GM18520 (cell line): Measurements from ENCODE around the gene PRR9.
"Not testable (repeated sequence)": the region's sequence is repeated elsewhere in the genome, so short reads cannot be mapped to it uniquely, and the experiment has no call there.

ENCODE experiments used
- ATAC-seq: cut with Tn5 transposase; IDR thresholded peaks from one replicate; pipeline ENCODE4 v1.9.1; 2021; ENCODE audit not compliant: unreplicated experiment

PRR9 gene

GRCh38 chr1:153229076-153229829 lies 11.9 kb downstream of the PRR9 start:
- not testable (repeated sequence) for ATAC-seq

DNA sequence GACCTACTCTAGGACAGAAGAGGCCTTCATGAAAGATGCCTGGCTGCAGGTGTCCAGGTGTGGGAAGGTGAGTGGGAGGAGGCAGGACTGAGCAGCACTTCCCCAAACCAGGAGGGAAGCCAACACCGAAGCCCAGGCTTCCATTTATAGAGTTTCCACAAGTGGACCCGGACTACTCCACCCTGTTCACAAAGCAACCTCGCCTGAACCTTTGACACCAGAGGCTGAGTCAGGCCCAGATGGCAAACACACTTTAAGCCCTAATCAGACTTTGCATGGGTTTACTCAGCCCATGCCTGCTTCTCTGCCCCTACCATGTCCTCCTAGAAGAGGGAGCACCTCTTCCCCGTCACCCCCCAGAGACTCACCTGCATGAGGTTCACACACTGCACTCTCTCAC lies 14.0 kb downstream of the PRR9 start:
- no peak for ATAC-seq

DNA sequence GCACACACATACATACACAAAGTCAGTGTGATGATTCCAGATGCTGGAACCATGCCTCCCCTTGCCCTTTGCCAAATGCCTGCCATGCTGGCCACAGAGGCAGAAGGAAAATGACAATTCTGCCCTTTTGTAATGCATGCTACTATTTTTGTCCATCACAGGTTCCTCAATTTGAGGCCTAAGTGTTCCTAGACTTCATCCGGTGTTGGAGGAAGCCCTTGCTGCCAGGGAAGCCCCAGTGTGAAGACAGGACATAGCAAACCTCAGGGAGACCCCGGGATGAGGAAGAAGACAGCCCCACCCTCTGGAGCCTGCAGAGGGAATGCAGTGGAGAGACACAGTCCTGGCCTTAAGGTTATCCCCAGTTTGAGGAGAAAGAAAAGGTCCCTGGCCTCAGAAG lies 14.4 kb downstream of the PRR9 start:
- ATAC-seq = no peak

GRCh38 chr1:153232553-153232952 lies 15.2 kb downstream of the PRR9 start:
- no peak for ATAC-seq

DNA sequence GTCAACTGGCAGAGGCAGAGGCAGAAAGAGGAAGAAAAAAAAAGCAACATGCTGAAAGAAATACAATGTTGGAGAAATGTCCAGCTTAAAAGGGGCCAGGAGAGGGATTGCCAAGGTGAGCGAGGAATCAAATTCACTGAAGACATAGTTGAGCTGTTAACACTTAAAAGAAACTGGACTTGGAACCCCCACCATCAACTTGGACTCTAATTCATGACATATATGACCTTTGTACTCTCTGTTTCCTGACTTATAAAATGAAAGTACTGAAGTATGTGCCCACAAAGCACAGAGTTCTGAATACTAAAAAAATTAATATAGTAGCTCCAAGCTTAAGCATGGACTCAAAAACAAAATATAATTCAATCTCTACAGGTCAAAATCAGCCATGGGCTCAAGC lies 16.1 kb downstream of the PRR9 start:
- ATAC-seq = no peak

DNA sequence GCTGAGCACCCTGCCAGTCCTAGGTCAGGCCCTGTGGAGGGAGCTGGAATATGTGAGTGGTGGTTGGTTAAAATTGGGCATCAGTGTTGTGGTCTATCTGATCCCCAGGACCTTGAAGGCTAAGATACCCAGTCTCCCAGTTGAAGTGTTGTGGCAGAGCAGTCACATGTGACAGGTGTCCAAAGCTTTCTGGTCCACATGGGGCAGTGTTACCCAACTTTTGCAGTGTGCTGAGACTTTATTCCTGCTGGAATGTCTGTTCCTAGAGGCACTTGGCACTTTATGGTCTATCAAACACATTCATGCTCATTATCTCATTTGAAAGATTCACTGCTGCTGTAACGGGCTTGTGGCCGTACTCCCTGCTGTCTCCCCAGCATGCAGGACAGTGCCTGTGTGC lies 21.1 kb downstream of the PRR9 start:
- no peak for ATAC-seq

- no peak for ATAC-seq
Measured at GRCh38 chr1:153242160-153242559, 24.8 kb downstream of the PRR9 start.

DNA sequence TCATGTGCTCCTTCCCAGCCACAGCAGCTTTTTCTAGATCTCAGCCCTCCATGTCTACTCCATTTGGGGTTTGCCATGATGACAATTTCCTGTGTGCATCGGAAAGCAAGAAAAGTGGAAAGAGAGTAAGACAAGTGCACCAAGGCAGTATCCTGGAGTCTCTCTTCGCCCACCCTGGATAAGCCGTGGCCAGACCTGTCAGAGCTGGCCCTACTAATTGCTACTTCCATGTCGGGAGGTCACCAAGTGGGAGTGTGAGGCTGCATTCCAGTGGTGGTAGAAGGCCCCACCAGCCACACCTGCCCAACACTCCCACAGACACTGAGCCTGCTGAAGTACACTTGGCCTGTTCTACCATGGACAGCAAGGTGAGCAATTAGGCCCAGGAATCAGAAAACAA lies 28.1 kb downstream of the PRR9 start:
- ATAC-seq = no peak

DNA sequence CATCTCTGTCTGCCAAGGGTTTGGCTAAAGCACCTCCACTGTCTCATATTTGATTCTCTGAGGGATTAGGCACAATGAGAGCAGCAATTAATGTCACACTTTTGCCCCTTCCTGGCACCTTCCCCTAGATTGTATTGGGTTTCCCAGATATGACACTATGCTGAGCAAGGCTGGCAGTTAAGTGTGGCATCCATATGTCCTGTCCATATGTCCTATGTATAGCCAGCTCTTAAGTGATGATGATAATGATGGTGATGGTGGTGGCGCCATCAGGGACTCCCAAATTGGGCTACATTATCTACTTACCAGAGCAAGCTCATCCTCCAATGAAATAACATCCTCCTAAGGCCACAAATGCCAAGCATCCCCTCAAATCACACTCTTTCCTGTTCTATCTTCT lies 28.6 kb downstream of the PRR9 start:
- ATAC-seq = no peak

DNA sequence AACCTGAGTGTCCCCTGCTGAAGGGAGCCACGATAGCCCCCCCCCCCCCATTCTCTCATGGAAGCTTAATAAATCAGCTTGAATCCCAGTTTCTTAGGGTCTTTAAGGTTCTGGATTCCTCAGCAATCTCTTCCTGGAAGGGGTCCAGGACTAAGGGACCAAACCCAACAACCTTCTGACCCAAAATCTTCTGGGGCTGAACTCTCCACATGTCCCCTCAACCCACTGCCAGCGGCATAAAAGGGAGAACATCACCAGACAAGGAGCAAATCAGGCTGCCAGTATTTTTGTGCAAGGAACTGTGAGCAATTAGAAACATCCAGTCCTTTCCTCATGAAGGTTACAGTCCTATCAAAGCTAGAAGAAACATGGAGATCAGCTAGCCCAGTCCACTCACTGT lies 29.4 kb downstream of the PRR9 start:
- no peak for ATAC-seq

- no peak for ATAC-seq
Measured at GRCh38 chr1:153248176-153248879, 30.9 kb downstream of the PRR9 start.

- ATAC-seq = no peak
Measured at GRCh38 chr1:153250166-153250565, 32.8 kb downstream of the PRR9 start.

DNA sequence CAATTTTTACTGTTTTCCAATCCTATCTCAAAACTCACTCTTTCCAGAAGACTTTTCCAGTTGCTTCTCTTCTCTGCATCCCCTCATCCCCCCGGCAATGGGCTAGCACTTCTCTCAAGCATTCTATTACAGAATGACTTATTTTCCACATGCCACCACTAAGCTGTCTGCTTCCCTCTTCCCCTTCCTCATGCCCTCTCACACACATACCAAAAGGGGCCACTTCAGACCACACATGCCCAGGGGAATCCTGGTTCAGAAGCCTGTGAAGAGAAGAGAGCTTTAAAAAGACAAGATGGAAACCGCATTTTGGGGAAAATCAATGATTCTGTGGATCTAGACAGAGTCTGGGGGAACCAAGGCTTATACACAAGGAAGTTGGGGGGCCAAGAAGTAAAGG lies 33.7 kb downstream of the PRR9 start:
- ATAC-seq = no peak

GRCh38 chr1:153251562-153251961 lies 34.2 kb downstream of the PRR9 start:
- no peak for ATAC-seq

DNA sequence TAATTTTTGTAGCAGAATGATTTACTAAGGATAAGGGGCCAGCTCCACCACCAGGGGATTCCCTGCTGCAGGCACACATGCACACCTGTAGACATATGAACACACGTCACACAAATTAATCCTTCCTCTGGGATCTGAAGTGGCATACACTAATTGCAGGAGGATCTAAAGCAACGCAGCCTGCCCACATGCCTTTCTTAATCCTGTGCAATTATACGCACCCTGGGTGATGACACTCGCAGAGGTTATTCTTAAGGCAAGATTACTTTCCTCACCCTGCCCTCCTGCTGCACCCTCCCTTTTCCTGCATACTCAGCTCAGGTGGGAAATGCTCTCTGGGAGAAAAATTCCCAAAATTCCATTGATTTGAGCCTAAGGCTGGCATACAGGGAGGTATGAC lies 34.6 kb downstream of the PRR9 start:
- no peak for ATAC-seq

- ATAC-seq = no peak
Measured at GRCh38 chr1:153253076-153253475, 35.7 kb downstream of the PRR9 start.

GRCh38 chr1:153253693-153254092 lies 36.3 kb downstream of the PRR9 start:
- no peak for ATAC-seq

- ATAC-seq = no peak
Measured at GRCh38 chr1:153259387-153259786, 42.0 kb downstream of the PRR9 start, which contains the start of gene LORICRIN. TSS of gene LORICRIN (plus strand) at chr1:153259687. CDS start at chr1:153260950, 1,263 bp downstream.

- ATAC-seq = no peak
Measured at GRCh38 chr1:153260585-153261280, 43.3 kb downstream of the PRR9 start.

- no peak for ATAC-seq
Measured at GRCh38 chr1:153261281-153262069, 44.1 kb downstream of the PRR9 start.

DNA sequence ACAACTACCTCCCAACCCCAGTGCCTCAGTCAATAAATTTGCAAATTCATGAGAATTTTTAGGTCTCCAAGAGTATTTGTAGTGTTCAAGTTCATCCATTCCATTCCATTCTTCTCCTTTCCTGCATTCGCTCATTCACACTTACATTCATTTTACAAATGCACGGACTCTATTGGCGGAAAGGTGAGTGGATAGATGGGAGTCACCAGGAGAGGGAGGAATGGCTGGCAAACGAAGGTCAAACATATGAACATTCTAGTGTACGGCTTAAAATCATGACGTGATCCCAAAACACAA lies 44.6 kb downstream of the PRR9 start:
- no peak for ATAC-seq
